GM12873 (cell line): ENCODE data around the gene TSR3.

Experiments
- TF ChIP-seq, protein P1 (sequence below): IDR thresholded peaks from 2 replicates; pipeline ENCODE4 v1.5.1; 2012; ENCODE audit warnings: low read depth, mild to moderate bottlenecking, moderate library complexity, low read length, control low read depth; ENCODE audit not compliant: insufficient read depth; ENCODE audit errors: missing control alignments

The TSR3 gene

DNA sequence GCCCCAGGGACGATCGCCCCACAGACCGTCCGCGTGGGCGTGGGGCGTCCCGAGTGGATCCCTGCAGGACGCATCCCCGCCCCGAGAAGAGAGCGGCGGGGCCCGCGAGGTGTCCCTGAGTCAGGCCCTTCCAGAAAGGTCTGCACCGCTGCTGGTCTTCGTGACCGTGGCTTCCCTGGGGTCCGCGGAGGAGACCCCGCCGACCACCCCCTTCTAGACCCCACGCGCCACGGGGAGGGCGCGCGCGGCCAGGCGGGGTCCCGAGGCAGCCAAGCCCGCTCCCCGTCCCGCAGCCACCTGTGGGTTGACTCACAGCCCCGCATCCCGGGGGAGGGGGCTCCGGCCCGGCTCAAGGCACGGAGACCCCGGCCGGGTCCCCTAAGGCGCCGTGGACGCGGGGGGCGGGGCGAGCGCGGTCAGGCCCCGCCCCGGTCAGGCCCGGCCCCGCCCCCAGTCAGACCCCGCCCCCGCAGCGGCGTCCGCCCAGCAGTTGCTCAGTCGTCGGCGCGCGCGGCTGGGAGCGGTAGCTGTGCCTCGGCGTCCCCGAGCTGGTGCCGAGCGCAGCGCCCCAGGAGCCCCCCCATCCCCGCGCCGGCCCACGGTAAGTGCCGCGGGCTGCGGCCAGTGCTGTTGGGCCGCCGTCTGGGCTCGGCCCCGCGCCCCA lies 18.4 kb downstream of the TSR3 start, which contains the start of gene BAIAP3:
Gene BAIAP3 (plus strand): TSS at position 497 of the 664 bp plus-strand sequence. CDS start 4,905 bp downstream, outside the sequence.
- TF ChIP-seq, protein P1, sequence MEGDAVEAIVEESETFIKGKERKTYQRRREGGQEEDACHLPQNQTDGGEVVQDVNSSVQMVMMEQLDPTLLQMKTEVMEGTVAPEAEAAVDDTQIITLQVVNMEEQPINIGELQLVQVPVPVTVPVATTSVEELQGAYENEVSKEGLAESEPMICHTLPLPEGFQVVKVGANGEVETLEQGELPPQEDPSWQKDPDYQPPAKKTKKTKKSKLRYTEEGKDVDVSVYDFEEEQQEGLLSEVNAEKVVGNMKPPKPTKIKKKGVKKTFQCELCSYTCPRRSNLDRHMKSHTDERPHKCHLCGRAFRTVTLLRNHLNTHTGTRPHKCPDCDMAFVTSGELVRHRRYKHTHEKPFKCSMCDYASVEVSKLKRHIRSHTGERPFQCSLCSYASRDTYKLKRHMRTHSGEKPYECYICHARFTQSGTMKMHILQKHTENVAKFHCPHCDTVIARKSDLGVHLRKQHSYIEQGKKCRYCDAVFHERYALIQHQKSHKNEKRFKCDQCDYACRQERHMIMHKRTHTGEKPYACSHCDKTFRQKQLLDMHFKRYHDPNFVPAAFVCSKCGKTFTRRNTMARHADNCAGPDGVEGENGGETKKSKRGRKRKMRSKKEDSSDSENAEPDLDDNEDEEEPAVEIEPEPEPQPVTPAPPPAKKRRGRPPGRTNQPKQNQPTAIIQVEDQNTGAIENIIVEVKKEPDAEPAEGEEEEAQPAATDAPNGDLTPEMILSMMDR = no peak

DNA sequence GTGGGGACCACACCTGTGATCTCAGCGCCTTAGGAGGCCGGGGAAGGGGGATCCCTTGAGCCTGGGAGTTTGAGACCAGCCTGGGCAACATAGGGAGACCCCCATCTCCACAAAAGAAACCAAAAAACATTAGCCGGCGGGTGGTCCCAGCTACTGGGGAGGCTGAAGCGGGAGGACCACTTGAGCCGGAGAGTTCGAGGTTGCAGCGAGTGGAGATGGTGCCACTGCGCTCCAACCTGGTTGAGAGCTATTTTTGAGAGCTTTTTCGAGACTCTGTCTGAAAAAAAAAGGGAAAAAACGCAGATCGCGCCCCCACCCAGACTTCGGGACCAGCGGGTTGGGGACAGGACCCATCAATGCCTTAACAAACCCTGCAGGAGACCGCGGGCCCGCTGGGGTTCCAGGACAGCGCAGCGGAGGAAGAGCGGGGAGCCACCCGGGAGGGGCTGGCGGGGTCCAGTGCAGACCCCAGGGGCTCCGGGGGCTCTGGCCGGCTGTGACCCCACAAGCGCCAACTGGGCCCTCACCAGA lies 19.0 kb downstream of the TSR3 start:
- TF ChIP-seq, protein P1 = no peak

DNA sequence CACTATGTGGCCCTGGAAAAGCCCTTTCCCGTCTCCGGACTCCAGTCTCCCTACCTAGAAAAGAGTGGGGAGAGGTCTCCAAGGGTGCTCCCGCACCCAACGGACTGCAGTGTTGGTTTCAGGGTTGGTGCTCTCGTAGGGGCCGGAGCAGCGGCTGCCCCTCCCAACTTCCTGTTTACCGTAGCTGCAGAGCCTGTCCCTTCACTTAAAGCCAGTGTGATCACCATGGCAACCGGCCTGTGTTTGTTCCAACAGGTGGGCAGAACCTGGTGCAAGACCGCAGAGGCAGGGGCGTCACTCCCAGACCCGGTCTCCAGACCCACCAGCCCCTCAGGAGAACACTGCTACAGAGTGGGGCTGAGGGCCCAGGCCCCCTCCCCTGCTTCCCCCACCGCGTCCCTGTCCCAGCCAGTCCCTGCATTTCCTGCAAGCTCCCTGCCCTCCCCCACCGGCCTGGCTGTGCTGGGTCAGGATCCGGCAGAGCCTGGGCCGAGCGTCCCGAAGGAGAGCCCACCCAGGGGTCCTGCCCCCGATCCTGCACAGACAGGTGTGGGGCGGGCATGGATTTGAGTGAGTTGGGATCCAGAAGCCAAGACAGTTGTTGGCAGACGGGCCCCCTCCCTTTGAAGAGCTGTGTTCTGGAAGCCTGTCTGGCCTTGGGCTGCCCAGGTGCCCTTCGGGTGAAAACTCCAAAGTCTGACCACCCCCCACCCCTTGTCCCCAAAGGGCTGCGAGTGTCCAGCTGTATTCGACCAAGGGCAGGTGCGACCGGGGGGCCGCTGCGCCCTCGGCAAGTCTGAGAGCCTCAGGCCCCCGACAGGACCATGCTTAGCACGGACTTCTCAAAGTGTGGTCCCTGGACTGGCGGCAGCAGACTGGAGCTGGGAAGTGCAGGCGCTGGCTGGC lies 19.7 kb downstream of the TSR3 start:
- TF ChIP-seq, protein P1 = no peak

DNA sequence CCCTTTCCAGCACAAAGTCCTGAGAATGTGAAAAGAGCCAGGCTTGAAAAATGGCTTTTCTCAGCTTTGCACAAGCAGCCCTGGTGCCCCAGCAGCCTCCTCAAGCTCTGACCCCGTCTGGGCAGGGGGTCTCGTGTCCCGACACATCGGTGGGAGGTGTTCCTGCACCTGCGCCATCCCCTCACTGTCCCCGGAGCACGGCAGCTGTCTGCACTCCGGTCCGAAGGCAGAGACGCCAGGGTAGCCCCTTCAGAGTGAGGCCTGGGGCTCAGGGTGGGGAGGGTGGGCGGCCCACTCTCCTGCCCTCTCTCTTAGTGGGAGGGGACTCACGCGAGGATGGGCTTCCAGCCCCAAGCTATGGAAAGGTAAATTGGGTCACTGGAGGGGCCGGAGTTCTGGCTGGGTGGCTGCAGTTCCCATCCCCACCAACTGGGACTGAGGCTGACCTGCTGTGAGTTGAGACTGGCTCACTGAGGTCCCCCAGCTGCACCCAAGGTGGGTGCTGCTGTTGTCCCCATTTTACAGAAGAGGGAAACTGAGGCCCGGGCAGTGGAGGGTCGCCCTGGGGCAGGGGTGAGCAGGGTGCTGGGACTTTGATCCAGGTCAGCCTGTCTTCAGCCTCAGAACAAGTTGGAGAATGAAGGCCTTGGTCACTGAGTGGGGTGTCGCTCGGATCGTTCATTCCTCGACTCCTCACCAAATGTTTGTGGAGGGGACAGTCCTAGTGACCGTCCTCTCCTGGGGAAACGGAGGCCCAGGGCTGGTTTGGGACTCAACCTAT lies 20.6 kb downstream of the TSR3 start:
- TF ChIP-seq, protein P1 = peak; percentile 17

DNA sequence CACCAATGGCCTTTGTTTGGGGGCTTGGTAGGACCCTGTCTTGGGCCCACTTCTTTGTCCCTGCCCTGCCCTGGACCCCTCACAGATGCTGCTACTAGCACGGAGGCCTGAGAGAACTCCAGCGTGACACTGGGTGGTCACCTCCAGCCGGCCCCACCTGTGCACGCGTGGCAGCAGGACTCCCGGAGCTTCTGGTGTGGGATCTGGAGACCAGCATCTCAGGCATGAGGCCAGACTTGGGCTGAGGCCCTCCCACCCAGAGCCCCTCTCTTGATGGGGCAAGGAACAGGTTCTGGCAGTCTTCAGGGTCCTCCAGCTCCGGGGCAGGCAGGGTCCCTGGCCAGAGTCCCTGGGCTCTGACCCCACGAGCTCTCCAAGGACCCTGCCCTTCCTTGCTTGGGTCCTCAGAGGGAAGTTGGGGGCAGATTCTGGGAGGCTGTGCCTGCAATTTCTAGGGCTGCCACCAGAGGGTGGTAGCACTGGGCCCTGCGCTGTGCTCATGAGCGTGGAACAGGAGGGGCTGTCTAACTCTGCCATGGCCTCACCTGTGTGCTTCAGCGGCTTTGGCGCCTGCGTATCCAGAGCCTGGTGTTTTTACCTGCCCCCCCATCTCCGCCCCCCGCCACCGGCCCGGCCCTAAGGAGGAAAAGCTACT lies 21.3 kb downstream of the TSR3 start:
- TF ChIP-seq, protein P1 = peak; percentile 81

DNA sequence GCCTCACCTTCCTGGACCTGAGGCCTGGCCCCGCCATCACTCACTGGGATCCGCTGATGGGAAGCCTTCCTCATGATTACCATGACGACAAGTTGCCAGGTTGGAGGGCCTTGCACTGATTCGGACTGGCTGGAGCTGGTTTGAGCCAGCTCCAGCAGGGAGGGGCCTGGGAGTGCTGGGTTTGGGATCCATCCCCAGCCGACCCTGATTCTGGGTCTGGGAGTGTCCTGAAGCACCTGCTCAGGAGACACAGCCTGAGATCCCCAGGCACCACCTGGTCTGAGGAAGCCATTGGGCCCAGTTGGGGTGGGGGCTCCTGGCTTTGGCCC lies 24.1 kb downstream of the TSR3 start:
- TF ChIP-seq, protein P1 = no peak
